Esophagus squamous epithelium (tissue), 5 donors: ENCODE data around the gene FAM187B. TPM values are rescaled to one million over a fixed set of nuclear protein-coding genes. Genes with fewer than 3 reads are reported as not detected.

ENCODE experiments used
- DNase-seq: peaks from one replicate; lab custom pipeline; 2025; lab: John Stamatoyannopoulos, UW
- H3K27ac ChIP-seq, 4 donors: fragments of 200-600 bp; sonication (generic); one replicate each; pipeline ENCODE4 v1.5.1; 2016 to 2019; ENCODE audit warnings: mild to moderate bottlenecking in 1 of 4
- H3K27me3 ChIP-seq, 4 donors: fragments of 200-600 bp; sonication (generic); 1 replicate in 3 of 4; 2 replicates in 1 of 4; pipeline versions ENCODE4 v1.5.1 to v1.6.0; 2017 to 2021; ENCODE audit warnings: antibody characterized with exemption in 1 of 4
- H3K36me3 ChIP-seq, 3 donors: fragments of 200-600 bp; sonication (generic); one replicate each; pipeline ENCODE4 v1.5.1; 2016 to 2019
- H3K4me1 ChIP-seq, 3 donors: fragments of 200-600 bp; sonication (generic); one replicate each; pipeline ENCODE4 v1.5.1; 2017 to 2019
- H3K4me3 ChIP-seq, 4 donors: fragments of 200-600 bp; sonication (generic); 1 replicate in 3 of 4; 2 replicates in 1 of 4; pipeline ENCODE4 v1.5.1; 2016 to 2019; ENCODE audit warnings: mild to moderate bottlenecking in 2 of 4, moderate library complexity in 1 of 4
- H3K9me3 ChIP-seq, 3 donors: fragments of 200-600 bp; sonication (generic); one replicate each; pipeline ENCODE4 v1.5.1; 2016 to 2019
- CTCF ChIP-seq, 6 experiments: fragments of 450-650 bp in 4 of 6; fragments of 200-600 bp in 2 of 6; sonication (generic) in 2 of 6; IDR thresholded peaks; one replicate each; pipeline ENCODE4 v1.5.1; 2016 to 2019; ENCODE audit warnings: antibody characterized with exemption in 6 of 6, mild to moderate bottlenecking in 4 of 6, moderate library complexity in 4 of 6
- POLR2A ChIP-seq, 4 donors: fragments of 450-650 bp; IDR thresholded peaks; one replicate each; pipeline ENCODE4 v1.6.1; 2017; ENCODE audit warnings: antibody characterized with exemption in 4 of 4, mild to moderate bottlenecking in 4 of 4, moderate library complexity in 3 of 4
- WGBS, 2 donors: methylation state at CpG; one replicate each; pipeline ENCODE4 v1.1.5; 2018; 5-methylcytosine and 5-hydroxymethylcytosine counted together
- intact Hi-C: fragments of 100-400 bp; cut with DNase I; formaldehyde crosslinking; loops from one replicate; pipeline ENCODE4 v1.15.0; 2022
- total RNA-seq, 4 donors: library from RNA; depleted of rRNA; stranded (reverse); fragments of >200 nt; gene quantifications; one replicate each; pipeline ENCODE4 v1.1.0, GENCODE V29; 2016
- donor health status: DM: yes; HTN: yes; CAD: no.

The FAM187B gene
- total RNA-seq, 4 donors from 2014 or later, result not detected

GRCh38 chr19:35262101-35262761, 33.7 kb upstream of the FAM187B start:
- Histone ChIP-seq H3K27me3 (peaks cover 0 to 1% (median 0%) of the 10 kb centered on the region in 4 donors), H3K9me3 (no peaks in the 10 kb centered on the region), H3K36me3 (peaks cover 0 to 82% (median 0%) of the 10 kb centered on the region in 3 donors), H3K4me1 (peaks cover 17 to 48% (median 22%) of the 10 kb centered on the region in 3 donors), H3K4me3 (no peak overlapping the region), H3K27ac (no peak overlapping the region)
- WGBS, 2 donors, result 70 to 78% methylated on average over 12 to 14 of the region's 17 CpGs
- DNase-seq, result no peak
- TF ChIP-seq POLR2A (IDR thresholded peaks at IDR 0.05) (peak in 1 of 4 donors; percentile 18), CTCF (IDR thresholded peaks at IDR 0.05) (no peak)
- intact Hi-C loops, result no loop called here

GRCh38 chr19:35261356-35262100, 33.0 kb upstream of the FAM187B start:
- intact Hi-C loops, result no loop called here
- no peak overlapping the region for H3K4me3 ChIP-seq

GRCh38 chr19:35260694-35261304, 32.3 kb upstream of the FAM187B start:
- 79 to 80% methylated on average over 10 of the region's 10 CpGs for WGBS, 2 donors
- no peak for DNase-seq
- intact Hi-C loops, result no loop called here

More at GRCh38 chr19:35261356-35262100, 33.0 kb upstream of the FAM187B start:
- TF ChIP-seq POLR2A (IDR thresholded peaks at IDR 0.05) (no peak), CTCF (IDR thresholded peaks at IDR 0.05) (no peak)
- H3K27me3 ChIP-seq, result peaks cover 0 to 8% (median 0%) of the 10 kb centered on the region in 4 donors
- 72 to 82% methylated on average over 8 to 9 of the region's 12 CpGs for WGBS, 2 donors
- no peaks in the 10 kb centered on the region for H3K9me3 ChIP-seq
- peaks cover 0 to 78% (median 0%) of the 10 kb centered on the region in 3 donors for H3K36me3 ChIP-seq
- no peak overlapping the region for H3K27ac ChIP-seq
- peaks cover 11 to 46% (median 17%) of the 10 kb centered on the region in 3 donors for H3K4me1 ChIP-seq
- no peak for DNase-seq

GRCh38 chr19:35257113-35257461, 28.5 kb upstream of the FAM187B start:
- Histone ChIP-seq H3K4me1 (peaks cover 0 to 38% (median 0%) of the 10 kb centered on the region in 3 donors), H3K36me3 (peaks cover 0 to 81% (median 0%) of the 10 kb centered on the region in 3 donors), H3K4me3 (no peak overlapping the region), H3K27ac (no peak overlapping the region), H3K9me3 (no peaks in the 10 kb centered on the region), H3K27me3 (peaks cover 0 to 20% (median 0%) of the 10 kb centered on the region in 4 donors)
- intact Hi-C loops, result no loop called here
- DNase-seq, result no peak
- TF ChIP-seq POLR2A (IDR thresholded peaks at IDR 0.05) (no peak), CTCF (IDR thresholded peaks at IDR 0.05) (no peak)
- 74 to 96% methylated on average over 5 to 6 of the region's 9 CpGs for WGBS, 2 donors

More at GRCh38 chr19:35260694-35261304, 32.3 kb upstream of the FAM187B start:
- Histone ChIP-seq H3K4me1 (peaks cover 3 to 39% (median 10%) of the 10 kb centered on the region in 3 donors), H3K27ac (no peak overlapping the region), H3K36me3 (peaks cover 0 to 75% (median 0%) of the 10 kb centered on the region in 3 donors), H3K4me3 (no peak overlapping the region), H3K9me3 (no peaks in the 10 kb centered on the region), H3K27me3 (peaks cover 0 to 8% (median 0%) of the 10 kb centered on the region in 4 donors)
- no peak for TF ChIP-seq CTCF (IDR thresholded peaks at IDR 0.05)
- TF ChIP-seq POLR2A (IDR thresholded peaks at IDR 0.05), result no peak
